Naive thymus-derived CD4-positive, alpha-beta T cell (primary cell): ENCODE data around the gene FBLN7. TPM values are rescaled to one million over a fixed set of nuclear protein-coding genes. Genes with fewer than 3 reads are reported as not detected.

ENCODE experiments used
- ATAC-seq: fragments of 150-1000 bp; cut with Tn5 transposase; 2 replicates; pipeline ENCODE4 v1.10.0; 2021; ENCODE audit warnings: mild to moderate bottlenecking, moderate library complexity
- CTCF ChIA-PET: fragments of 350-600 bp; sonication (Branson Sonifier 250); formaldehyde crosslinking; loops from one replicate; lab custom pipeline; 2021; ENCODE audit warnings: antibody characterized with exemption; lab: Charles Lee
- POLR2A ChIA-PET: fragments of 350-600 bp; sonication (Branson Sonifier 250); formaldehyde crosslinking; loops from one replicate; lab custom pipeline; 2021; ENCODE audit warnings: antibody characterized with exemption, inconsistent platforms; lab: Charles Lee
- DNase-seq, 9 donors: peaks; one replicate each; pipeline versions ENCODE4 v3.0.0 to v3.0.0-alpha.2; 2020 to 2022; ENCODE audit warnings: mixed read lengths in 1 of 9
- H3K27ac ChIP-seq: one replicate; pipeline ENCODE4 v1.7.0; 2013; ENCODE audit warnings: mild to moderate bottlenecking, low read depth, low read length, moderate library complexity
- H3K27me3 ChIP-seq, 2 donors: one replicate each; pipeline ENCODE4 v1.7.0; 2013; ENCODE audit warnings: low read length in 2 of 2, mild to moderate bottlenecking in 2 of 2, moderate library complexity in 2 of 2; ENCODE audit not compliant: control insufficient read depth in 2 of 2, insufficient read depth in 2 of 2
- H3K36me3 ChIP-seq, 3 experiments: 1 replicate in 2 of 3; 2 replicates in 1 of 3; pipeline ENCODE4 v1.7.0; 2013; ENCODE audit warnings: low read length in 3 of 3, mild to moderate bottlenecking in 3 of 3, moderate library complexity in 1 of 3; ENCODE audit not compliant: insufficient read depth in 3 of 3, control insufficient read depth in 2 of 3
- H3K4me1 ChIP-seq, 2 donors: one replicate each; pipeline ENCODE4 v1.7.0; 2013; ENCODE audit warnings: low read length in 2 of 2, mild to moderate bottlenecking in 2 of 2, moderate library complexity in 1 of 2; ENCODE audit not compliant: control insufficient read depth in 2 of 2, insufficient read depth in 2 of 2
- H3K4me3 ChIP-seq: 2 replicates; pipeline ENCODE4 v1.7.0; 2013; ENCODE audit warnings: mild to moderate bottlenecking, low read length
- H3K9me3 ChIP-seq, 3 experiments: 1 replicate in 2 of 3; 2 replicates in 1 of 3; pipeline ENCODE4 v1.7.0; 2013; ENCODE audit warnings: low read length in 3 of 3; ENCODE audit not compliant: control insufficient read depth in 2 of 3
- H3K27ac Mint-ChIP-seq, 9 donors: one replicate each; pipeline ENCODE4 v1.8.0; 2020 to 2022; ENCODE audit warnings: mixed read lengths in 9 of 9, mild to moderate bottlenecking in 8 of 9, moderate library complexity in 5 of 9, inconsistent platforms in 2 of 9
- H3K27me3 Mint-ChIP-seq, 5 donors: one replicate each; pipeline ENCODE4 v1.8.0; 2021 to 2022; ENCODE audit warnings: mixed read lengths in 5 of 5, mild to moderate bottlenecking in 1 of 5
- H3K36me3 Mint-ChIP-seq, 5 donors: one replicate each; pipeline ENCODE4 v1.8.0; 2020 to 2022; ENCODE audit warnings: mixed read lengths in 5 of 5, mild to moderate bottlenecking in 3 of 5, inconsistent platforms in 1 of 5
- H3K4me1 Mint-ChIP-seq, 7 donors: one replicate each; pipeline ENCODE4 v1.8.0; 2020 to 2022; ENCODE audit warnings: mixed read lengths in 7 of 7, mild to moderate bottlenecking in 3 of 7, inconsistent platforms in 1 of 7
- H3K4me3 Mint-ChIP-seq, 10 donors: one replicate each; pipeline ENCODE4 v1.8.0; 2020 to 2022; ENCODE audit warnings: mild to moderate bottlenecking in 10 of 10, mixed read lengths in 10 of 10, moderate library complexity in 6 of 10, inconsistent platforms in 2 of 10
- H3K9me3 Mint-ChIP-seq, 11 donors: one replicate each; pipeline ENCODE4 v1.8.0; 2020 to 2022; ENCODE audit warnings: mixed read lengths in 11 of 11, mild to moderate bottlenecking in 4 of 11, inconsistent platforms in 1 of 11, moderate library complexity in 1 of 11
- intact Hi-C, 2 donors: fragments of 100-400 bp; cut with micrococcal nuclease; formaldehyde crosslinking; loops; one replicate each; pipeline ENCODE4 v1.15.1; 2023
- polyA plus RNA-seq, 2 donors: library from polyadenylated mRNA; unstranded; fragments of 300-500 nt; fragmentation: Illumina TruSeq; gene quantifications; one replicate each; pipeline ENCODE4 v1.2.3, GENCODE V29; 2021
- total RNA-seq, 6 experiments: library from RNA in 5 of 6; stranded (reverse) in 5 of 6; gene quantifications; 1 replicate in 5 of 6; 2 replicates in 1 of 6; pipeline ENCODE4 v1.2.3 and lab custom pipeline; 2021 to 2026

Gene FBLN7
- total and polyA plus RNA-seq, 7 experiments from 2014 or later = 12.1 to 36.3 (median 21.0) TPM

DNA sequence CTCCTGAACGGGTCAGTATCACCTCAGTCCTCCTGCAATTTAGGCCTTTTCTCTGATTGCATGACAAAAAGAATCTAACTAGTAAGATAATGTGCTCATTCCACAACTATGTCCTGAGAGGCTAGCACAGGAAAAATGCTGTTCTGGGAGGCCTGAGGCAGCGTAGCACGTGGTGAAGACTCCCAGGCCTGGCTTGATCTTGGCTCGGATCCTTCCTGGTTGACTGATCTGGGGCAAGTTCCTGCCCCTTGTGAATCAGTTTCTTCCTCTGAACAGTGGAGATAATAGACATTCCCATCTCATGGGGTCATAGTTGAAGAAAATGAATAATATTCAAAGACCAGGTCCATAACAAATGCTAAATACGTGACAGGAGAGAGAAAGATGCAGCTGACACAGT lies 12.3 kb downstream of the FBLN7 start:
- peaks cover 0 to 6% (median 0%) of the 10 kb centered on the region in 5 donors for H3K27me3 Mint-ChIP-seq
- DNase-seq = no peak
- H3K4me1 Mint-ChIP-seq = peaks cover 4 to 20% (median 15%) of the 10 kb centered on the region in 7 donors
- Histone ChIP-seq H3K4me3 (no peak overlapping the region), H3K4me1 (peaks cover 7 to 12% of the 10 kb centered on the region in 2 donors), H3K27me3 (no peaks in the 10 kb centered on the region), H3K27ac (no peak overlapping the region), H3K9me3 (no peaks in the 10 kb centered on the region), H3K36me3 (no peaks in the 10 kb centered on the region)
- H3K27ac Mint-ChIP-seq = peak overlapping the region in 1 of 9 donors; percentile 15
- no peak overlapping the region for H3K4me3 Mint-ChIP-seq
- intact Hi-C loops = no loop called here
- no peak for ATAC-seq
- peaks cover 0 to 2% (median 0%) of the 10 kb centered on the region in 11 donors for H3K9me3 Mint-ChIP-seq
- no peaks in the 10 kb centered on the region for H3K36me3 Mint-ChIP-seq
- POLR2A ChIA-PET = no interaction called here
- CTCF ChIA-PET = interaction anchor here (1.4 kb wide), 1 partner anchor 29 kb away, joined by 3 read pairs; no protein-coding TSS in a partner anchor

DNA sequence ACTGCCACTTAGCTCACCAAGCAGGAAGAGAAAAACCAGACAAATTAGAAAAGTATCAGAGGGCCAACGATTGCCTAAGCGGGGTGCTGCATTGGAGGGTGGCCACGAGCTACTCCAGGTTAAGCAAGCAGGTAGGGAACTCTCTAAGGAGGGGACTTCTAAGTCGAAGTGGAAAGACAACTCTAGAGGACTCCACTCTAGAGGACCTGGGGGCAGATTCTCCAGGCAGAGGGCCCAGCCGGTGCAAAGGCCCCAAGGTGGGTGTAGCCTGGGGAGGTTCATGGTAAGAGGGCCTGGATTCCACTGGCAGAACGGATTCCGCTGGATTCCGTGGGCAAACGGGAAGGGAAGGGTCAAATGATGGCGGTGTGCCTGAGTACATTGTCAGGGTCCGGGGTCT lies 12.7 kb downstream of the FBLN7 start:
- peaks cover 9 to 16% of the 10 kb centered on the region in 2 donors for H3K4me1 ChIP-seq
- H3K9me3 Mint-ChIP-seq = peaks cover 0 to 2% (median 0%) of the 10 kb centered on the region in 11 donors
- H3K9me3 ChIP-seq = no peaks in the 10 kb centered on the region
- H3K4me1 Mint-ChIP-seq = peaks cover 8 to 24% (median 19%) of the 10 kb centered on the region in 7 donors
- no peak for ATAC-seq
- H3K36me3 ChIP-seq = no peaks in the 10 kb centered on the region
- H3K4me3 ChIP-seq = no peak overlapping the region
- H3K36me3 Mint-ChIP-seq = no peaks in the 10 kb centered on the region
- intact Hi-C loops = no loop called here
- no peaks in the 10 kb centered on the region for H3K27me3 ChIP-seq
- CTCF ChIA-PET = interaction anchor here (1.4 kb wide), 1 partner anchor 29 kb away, joined by 3 read pairs; no protein-coding TSS in a partner anchor
- peaks cover 0 to 6% (median 0%) of the 10 kb centered on the region in 5 donors for H3K27me3 Mint-ChIP-seq
- H3K4me3 Mint-ChIP-seq = no peak overlapping the region
- POLR2A ChIA-PET = no interaction called here
- H3K27ac Mint-ChIP-seq = peak overlapping the region in 2 of 9 donors; percentile 13 to 15
- H3K27ac ChIP-seq = no peak overlapping the region
- DNase-seq = no peak

DNA sequence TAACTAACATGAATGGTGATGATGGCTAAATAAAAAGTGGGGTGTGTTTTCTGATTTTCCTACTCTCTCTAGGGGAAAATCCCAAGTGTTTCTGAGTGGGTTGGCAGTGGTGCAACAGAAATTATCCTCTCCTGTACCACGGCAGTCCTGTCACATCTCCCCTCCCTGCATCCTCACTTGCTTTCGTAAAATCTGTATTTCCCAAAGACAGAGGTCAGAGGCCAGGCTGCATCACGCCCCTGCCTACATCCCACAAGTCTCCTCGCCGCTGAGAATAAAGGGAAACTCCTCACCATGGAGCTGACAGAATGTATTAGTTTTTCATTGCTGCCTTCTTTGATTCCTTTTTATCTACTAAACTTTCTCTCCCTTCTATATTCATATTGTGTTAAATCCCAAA lies 13.1 kb downstream of the FBLN7 start:
- no peaks in the 10 kb centered on the region for H3K36me3 ChIP-seq
- H3K27ac ChIP-seq = no peak overlapping the region
- Mint-ChIP-seq H3K27me3 (peaks cover 0 to 6% (median 0%) of the 10 kb centered on the region in 5 donors), H3K27ac (peak overlapping the region in 4 of 9 donors; percentile 14 to 42 (median 24)), H3K36me3 (no peaks in the 10 kb centered on the region), H3K4me1 (peaks cover 11 to 28% (median 24%) of the 10 kb centered on the region in 7 donors), H3K4me3 (no peak overlapping the region), H3K9me3 (peaks cover 0 to 2% (median 0%) of the 10 kb centered on the region in 11 donors)
- CTCF ChIA-PET = interaction anchor here (1.4 kb wide), 1 partner anchor 30 kb away, joined by 3 read pairs; no protein-coding TSS in a partner anchor
- no peaks in the 10 kb centered on the region for H3K9me3 ChIP-seq
- intact Hi-C loops = no loop called here
- H3K4me1 ChIP-seq = peaks cover 14 to 20% of the 10 kb centered on the region in 2 donors
- POLR2A ChIA-PET = no interaction called here
- H3K4me3 ChIP-seq = no peak overlapping the region
- no peaks in the 10 kb centered on the region for H3K27me3 ChIP-seq
- DNase-seq = no peak
- ATAC-seq = no peak

DNA sequence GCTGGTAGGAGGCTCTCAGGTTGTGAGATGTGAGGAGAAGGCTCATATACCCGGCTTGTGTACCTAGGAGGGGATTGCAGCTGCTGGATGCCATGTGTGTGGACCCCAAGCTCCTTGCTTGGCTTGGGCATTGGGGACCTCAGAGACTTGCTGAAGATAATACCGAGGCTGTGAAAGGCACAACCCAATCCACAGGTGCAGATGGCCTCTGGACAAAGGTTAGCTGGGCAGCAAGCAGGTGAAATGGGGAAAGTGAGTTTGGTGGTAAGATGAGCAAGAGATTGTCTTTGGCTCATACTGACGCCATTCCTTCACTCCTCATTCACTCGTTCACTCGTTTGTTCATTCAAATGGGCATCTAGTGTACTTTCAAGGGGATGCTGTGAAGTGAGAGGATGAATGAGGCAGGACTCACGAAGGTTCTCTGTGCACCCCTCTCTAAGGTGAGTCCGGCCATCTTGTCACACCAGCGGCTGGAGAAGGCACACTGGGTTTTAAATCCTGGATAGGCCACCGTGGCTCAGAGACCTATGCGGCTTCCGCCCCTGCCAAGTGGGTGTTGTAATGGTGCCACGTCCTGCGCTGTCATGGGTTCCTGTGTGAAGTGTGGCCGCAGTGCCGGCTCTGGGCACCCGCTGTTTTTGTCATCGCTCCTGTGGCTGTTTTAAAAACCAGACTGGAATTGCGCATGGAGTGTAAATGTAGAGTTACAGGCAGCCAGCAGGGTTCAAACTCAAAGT lies 13.7 kb downstream of the FBLN7 start:
- Histone ChIP-seq H3K27ac (no peak overlapping the region), H3K27me3 (no peaks in the 10 kb centered on the region), H3K36me3 (no peaks in the 10 kb centered on the region), H3K4me1 (peaks cover 18 to 25% of the 10 kb centered on the region in 2 donors), H3K9me3 (no peaks in the 10 kb centered on the region), H3K4me3 (no peak overlapping the region)
- no peak for ATAC-seq
- Mint-ChIP-seq H3K4me3 (no peak overlapping the region), H3K36me3 (no peaks in the 10 kb centered on the region), H3K9me3 (peaks cover 0 to 2% (median 0%) of the 10 kb centered on the region in 11 donors), H3K27ac (peak overlapping the region in 3 of 9 donors; percentile 22 to 42 (median 25)), H3K27me3 (peaks cover 0 to 5% (median 0%) of the 10 kb centered on the region in 5 donors), H3K4me1 (peaks cover 15 to 34% (median 30%) of the 10 kb centered on the region in 7 donors)
- ChIA-PET CTCF (no interaction called here), POLR2A (no interaction called here)
- intact Hi-C loops = no loop called here
- DNase-seq = no peak

GRCh38 chr2:112152476-112153178 lies 14.4 kb downstream of the FBLN7 start:
- H3K36me3 ChIP-seq = no peaks in the 10 kb centered on the region
- no peaks in the 10 kb centered on the region for H3K9me3 ChIP-seq
- ATAC-seq = no peak
- no peak overlapping the region for H3K4me3 Mint-ChIP-seq
- POLR2A ChIA-PET = no interaction called here
- H3K27me3 Mint-ChIP-seq = peaks cover 0 to 1% (median 0%) of the 10 kb centered on the region in 5 donors
- DNase-seq = peak in 1 of 9 donors; percentile 15
- peaks cover 0 to 2% (median 0%) of the 10 kb centered on the region in 11 donors for H3K9me3 Mint-ChIP-seq
- H3K4me1 ChIP-seq = peaks cover 18 to 25% of the 10 kb centered on the region in 2 donors
- no peaks in the 10 kb centered on the region for H3K36me3 Mint-ChIP-seq
- no peak overlapping the region for H3K4me3 ChIP-seq
- H3K4me1 Mint-ChIP-seq = peaks cover 15 to 39% (median 34%) of the 10 kb centered on the region in 7 donors
- H3K27ac ChIP-seq = no peak overlapping the region
- CTCF ChIA-PET = no interaction called here
- no peaks in the 10 kb centered on the region for H3K27me3 ChIP-seq
- H3K27ac Mint-ChIP-seq = peak overlapping the region in 7 of 9 donors; percentile 10 to 67 (median 48)
- intact Hi-C loops = no loop called here

- Mint-ChIP-seq H3K4me1 (peaks cover 15 to 40% (median 34%) of the 10 kb centered on the region in 7 donors), H3K36me3 (no peaks in the 10 kb centered on the region), H3K27me3 (no peaks in the 10 kb centered on the region), H3K27ac (peak overlapping the region in 7 of 9 donors; percentile 10 to 90 (median 59)), H3K4me3 (peak overlapping the region in 1 of 10 donors; percentile 8), H3K9me3 (peaks cover 0 to 2% (median 0%) of the 10 kb centered on the region in 11 donors)
- Histone ChIP-seq H3K9me3 (no peaks in the 10 kb centered on the region), H3K36me3 (no peaks in the 10 kb centered on the region), H3K4me3 (no peak overlapping the region), H3K27ac (no peak overlapping the region), H3K4me1 (peaks cover 18 to 25% of the 10 kb centered on the region in 2 donors), H3K27me3 (no peaks in the 10 kb centered on the region)
- DNase-seq = peak in 1 of 9 donors; percentile 20
- ChIA-PET POLR2A (no interaction called here), CTCF (no interaction called here)
- ATAC-seq = no peak
- intact Hi-C loops = no loop called here
These were observed 14.9 kb downstream of the FBLN7 start for GRCh38 chr2:112153179-112153490.
